ENCODE results near the gene VAPA.

Gene VAPA

GRCh38 chr18:9941103-9941502 lies 27.3 kb downstream of the VAPA start:
- peak; percentile 45 for DNase-seq (ENCODE audit: low spot score)

GRCh38 chr18:9941660-9942059 lies 27.8 kb downstream of the VAPA start:
- DNase-seq (ENCODE audit: low spot score): no peak

GRCh38 chr18:9943311-9943710 lies 29.5 kb downstream of the VAPA start:
- DNase-seq (ENCODE audit: low spot score): peak; percentile 78

- no peak for DNase-seq (ENCODE audit: low spot score)
Measured at GRCh38 chr18:9944805-9945204, 31.0 kb downstream of the VAPA start.

- no peak for DNase-seq (ENCODE audit: low spot score)
Measured at GRCh38 chr18:9946831-9947230, 33.0 kb downstream of the VAPA start.

- DNase-seq (ENCODE audit: low spot score): no peak
Measured at GRCh38 chr18:9947248-9947647, 33.4 kb downstream of the VAPA start.

GRCh38 chr18:9949315-9949714 lies 35.5 kb downstream of the VAPA start:
- no peak for DNase-seq (ENCODE audit: low spot score)

GRCh38 chr18:9949861-9950260 lies 36.0 kb downstream of the VAPA start:
- no peak for DNase-seq (ENCODE audit: low spot score)

- no peak for DNase-seq (ENCODE audit: low spot score)
Measured at GRCh38 chr18:9950289-9951016, 36.6 kb downstream of the VAPA start.

GRCh38 chr18:9951022-9951859 lies 37.4 kb downstream of the VAPA start:
- DNase-seq (ENCODE audit: low spot score): peak; percentile 74

GRCh38 chr18:9952633-9953416 lies 39.0 kb downstream of the VAPA start:
- DNase-seq (ENCODE audit: low spot score): no peak

GRCh38 chr18:9958861-9959399 lies 45.1 kb downstream of the VAPA start:
- no peak for DNase-seq (ENCODE audit: low spot score)

- DNase-seq (ENCODE audit: low spot score): no peak
Measured at GRCh38 chr18:9959564-9959963, 45.7 kb downstream of the VAPA start.

GRCh38 chr18:9960258-9960904 lies 46.6 kb downstream of the VAPA start:
- DNase-seq (ENCODE audit: low spot score): no peak

GRCh38 chr18:9961041-9961440 lies 47.2 kb downstream of the VAPA start:
- DNase-seq (ENCODE audit: low spot score): peak; percentile 57

GRCh38 chr18:9965711-9966624 lies 52.2 kb downstream of the VAPA start:
- no peak for DNase-seq (ENCODE audit: low spot score)

- DNase-seq (ENCODE audit: low spot score): no peak
Measured at GRCh38 chr18:9968081-9968848, 54.4 kb downstream of the VAPA start.

GRCh38 chr18:9969247-9969646 lies 55.4 kb downstream of the VAPA start:
- no peak for DNase-seq (ENCODE audit: low spot score)

- DNase-seq (ENCODE audit: low spot score): peak; percentile 89
Measured at GRCh38 chr18:9971313-9971920, 57.6 kb downstream of the VAPA start.

All from globus pallidus (tissue), 1 donor.